Activated CD8-positive, alpha-beta T cell treated with anti-CD3 and anti-CD28 coated beads for 36 hours (primary cell): Measurements from ENCODE around the gene VSIG2. TPM values are rescaled to one million over a fixed set of nuclear protein-coding genes. Genes with fewer than 3 reads are reported as not detected.

Experiments
- ATAC-seq: fragments of 200-7000 bp; cut with Tn5 transposase; one replicate; pipeline ENCODE4 v1.10.0; 2021; ENCODE audit warnings: mild to moderate bottlenecking, moderate library complexity
- CTCF ChIA-PET: fragments of 350-600 bp; sonication (Branson Sonifier 250); formaldehyde crosslinking; loops from one replicate; lab custom pipeline; 2021; ENCODE audit warnings: antibody characterized with exemption; lab: Charles Lee
- POLR2A ChIA-PET: fragments of 350-600 bp; sonication (Branson Sonifier 250); formaldehyde crosslinking; loops from one replicate; lab custom pipeline; 2021; ENCODE audit warnings: antibody characterized with exemption; lab: Charles Lee
- DNase-seq: peaks from one replicate; pipeline ENCODE4 v3.0.0-alpha.2; 2020
- H3K27ac Mint-ChIP-seq: one replicate; pipeline ENCODE4 v1.8.0; 2021; ENCODE audit warnings: mild to moderate bottlenecking, mixed read lengths
- H3K27me3 Mint-ChIP-seq: one replicate; pipeline ENCODE4 v1.8.0; 2021; ENCODE audit warnings: mixed read lengths
- H3K36me3 Mint-ChIP-seq: one replicate; pipeline ENCODE4 v1.8.0; 2021; ENCODE audit warnings: low read depth, mixed read lengths
- H3K4me1 Mint-ChIP-seq: one replicate; pipeline ENCODE4 v1.8.0; 2021; ENCODE audit warnings: low read depth, mixed read lengths
- H3K4me3 Mint-ChIP-seq: one replicate; pipeline ENCODE4 v1.8.0; 2021; ENCODE audit warnings: mild to moderate bottlenecking, moderate library complexity, mixed read lengths
- H3K9me3 Mint-ChIP-seq: one replicate; pipeline ENCODE4 v1.8.0; 2021; ENCODE audit warnings: mixed read lengths
- CTCF ChIP-seq: fragments of 200-600 bp; IDR thresholded peaks from one replicate; pipeline ENCODE4 v1.8.0; 2022; ENCODE audit warnings: antibody characterized with exemption, mild to moderate bottlenecking
- intact Hi-C: fragments of 100-400 bp; cut with micrococcal nuclease; formaldehyde crosslinking; loops from one replicate; pipeline ENCODE4 v1.10.0; 2022
- total RNA-seq, 2 experiments: library from RNA; stranded (reverse); gene quantifications; one replicate each; pipeline ENCODE4 v1.2.3, GENCODE V29; 2021

VSIG2 gene
- total RNA-seq, 2 experiments from 2014 or later = 0.32 TPM; not detected in 1

- DNase-seq (no peak), ATAC-seq (no peak)
- TF ChIP-seq CTCF = no peak
- Mint-ChIP-seq H3K4me3 (no peak overlapping the region), H3K27ac (no peak overlapping the region), H3K36me3 (no peaks in the 10 kb centered on the region), H3K27me3 (peaks cover 21% of the 10 kb centered on the region), H3K4me1 (peaks cover 5% of the 10 kb centered on the region), H3K9me3 (no peaks in the 10 kb centered on the region)
- CTCF ChIA-PET = interaction anchor here (0.8 to 2.7 kb wide), 4 partner anchors 9 to 85 kb away, joined by 3 to 10 read pairs (median 4); partner anchors contain the start of gene ESAM
- POLR2A ChIA-PET = interaction anchor here (0.6 to 1.8 kb wide), 3 partner anchors 9 to 13 kb away, joined by 3 to 5 read pairs (median 4); no protein-coding TSS in a partner anchor
- intact Hi-C loops = no loop called here
Observed at GRCh38 chr11:124753624-124754023, 1.6 kb upstream of the VSIG2 start.

GRCh38 chr11:124753205-124753604, 1.1 kb upstream of the VSIG2 start:
- no peak for DNase-seq
- intact Hi-C loops = no loop called here
- ChIA-PET CTCF (interaction anchor here (0.9 to 2.7 kb wide), 5 partner anchors 8 to 113 kb away, joined by 3 to 10 read pairs (median 4); partner anchors contain the start of gene ESAM), POLR2A (interaction anchor here (0.6 to 1.8 kb wide), 3 partner anchors 10 to 13 kb away, joined by 3 to 5 read pairs (median 4); no protein-coding TSS in a partner anchor)
- peaks cover under 1% of the 10 kb centered on the region for H3K4me1 Mint-ChIP-seq
- no peaks in the 10 kb centered on the region for H3K9me3 Mint-ChIP-seq
- TF ChIP-seq CTCF = no peak
- peaks cover 17% of the 10 kb centered on the region for H3K27me3 Mint-ChIP-seq
- no peak overlapping the region for H3K4me3 Mint-ChIP-seq
- no peaks in the 10 kb centered on the region for H3K36me3 Mint-ChIP-seq
- no peak overlapping the region for H3K27ac Mint-ChIP-seq
- no peak for ATAC-seq

- Mint-ChIP-seq H3K36me3 (no peaks in the 10 kb centered on the region), H3K4me1 (no peaks in the 10 kb centered on the region), H3K4me3 (peak overlapping the region; percentile 47), H3K27me3 (peaks cover 13% of the 10 kb centered on the region), H3K27ac (no peak overlapping the region), H3K9me3 (no peaks in the 10 kb centered on the region)
- no peak for TF ChIP-seq CTCF
- ATAC-seq (peak; percentile 48), DNase-seq (no peak)
- POLR2A ChIA-PET = interaction anchor here (1.0 to 1.8 kb wide), 2 partner anchors 10 to 12 kb away, joined by 4 to 5 read pairs; no protein-coding TSS in a partner anchor
- intact Hi-C loops = no loop called here
- CTCF ChIA-PET = interaction anchor here (0.7 to 2.7 kb wide), 6 partner anchors 8 to 114 kb away, joined by 3 to 10 read pairs (median 4); partner anchors contain the start of gene ESAM
Observed at GRCh38 chr11:124752471-124753102, 532 bp upstream of the VSIG2 start.

- CTCF ChIA-PET = interaction anchor here (0.7 to 1.4 kb wide), 2 partner anchors 11 to 82 kb away, joined by 4 to 5 read pairs; partner anchors contain the start of gene ESAM
- no peak overlapping the region for H3K27ac Mint-ChIP-seq
Observed at GRCh38 chr11:124751391-124751740, 689 bp downstream of the VSIG2 start.

More at GRCh38 chr11:124751391-124751740, 689 bp downstream of the VSIG2 start:
- peaks cover 1% of the 10 kb centered on the region for H3K4me1 Mint-ChIP-seq
- no peaks in the 10 kb centered on the region for H3K9me3 Mint-ChIP-seq
- POLR2A ChIA-PET = no interaction called here
- TF ChIP-seq CTCF = no peak
- H3K4me3 Mint-ChIP-seq = no peak overlapping the region
- peaks cover 5% of the 10 kb centered on the region for H3K27me3 Mint-ChIP-seq
- H3K36me3 Mint-ChIP-seq = no peaks in the 10 kb centered on the region
- DNase-seq (no peak), ATAC-seq (no peak)
- intact Hi-C loops = no loop called here
